GM19023 (cell line): ENCODE results near the gene ECT2L.

ENCODE experiments used
- ATAC-seq: cut with Tn5 transposase; IDR thresholded peaks from one replicate; pipeline ENCODE4 v1.9.1; 2021; ENCODE audit warnings: mild to moderate bottlenecking, moderate library complexity; ENCODE audit not compliant: unreplicated experiment

The ECT2L gene

GRCh38 chr6:138857775-138858174 lies 61.9 kb downstream of the ECT2L start:
- no peak for ATAC-seq

GRCh38 chr6:138862456-138862855 lies 66.6 kb downstream of the ECT2L start:
- ATAC-seq = no peak

- no peak for ATAC-seq
Measured at GRCh38 chr6:138863321-138863720, 67.4 kb downstream of the ECT2L start.

GRCh38 chr6:138864343-138864890 lies 68.5 kb downstream of the ECT2L start:
- ATAC-seq = no peak

- no peak for ATAC-seq
Measured at GRCh38 chr6:138865480-138866109, 69.7 kb downstream of the ECT2L start.

- ATAC-seq = no peak
Measured at GRCh38 chr6:138868181-138868580, 72.3 kb downstream of the ECT2L start.

- no peak for ATAC-seq
Measured at GRCh38 chr6:138869398-138869797, 73.5 kb downstream of the ECT2L start.

- ATAC-seq = no peak
Measured at GRCh38 chr6:138873191-138873590, 77.3 kb downstream of the ECT2L start.

- ATAC-seq = peak; percentile 78
Measured at GRCh38 chr6:138882369-138883017, 86.6 kb downstream of the ECT2L start.

- ATAC-seq = no peak
Measured at GRCh38 chr6:138885156-138885819, 89.4 kb downstream of the ECT2L start.

- no peak for ATAC-seq
Measured at GRCh38 chr6:138891255-138891986, 95.5 kb downstream of the ECT2L start.

GRCh38 chr6:138896104-138896756 lies 100.3 kb downstream of the ECT2L start:
- no peak for ATAC-seq

GRCh38 chr6:138897031-138897430 lies 101.1 kb downstream of the ECT2L start:
- no peak for ATAC-seq

GRCh38 chr6:138907167-138907566 lies 111.3 kb downstream of the ECT2L start:
- ATAC-seq = no peak

GRCh38 chr6:138909511-138909910 lies 113.6 kb downstream of the ECT2L start:
- ATAC-seq = no peak

GRCh38 chr6:138909975-138910374 lies 114.1 kb downstream of the ECT2L start:
- no peak for ATAC-seq

GRCh38 chr6:138912308-138912707 lies 116.4 kb downstream of the ECT2L start:
- ATAC-seq = no peak

- ATAC-seq = no peak
Measured at GRCh38 chr6:138914701-138915100, 118.8 kb downstream of the ECT2L start.

- no peak for ATAC-seq
Measured at GRCh38 chr6:138920906-138921305, 125.0 kb downstream of the ECT2L start.

GRCh38 chr6:138923561-138923960 lies 127.7 kb downstream of the ECT2L start:
- no peak for ATAC-seq

GRCh38 chr6:138925806-138926205 lies 129.9 kb downstream of the ECT2L start:
- ATAC-seq = no peak
